Breast epithelium (tissue), 3 donors: ENCODE results near the gene CYTIP.

Experiments
- POLR2AphosphoS5 ChIP-seq, 3 donors: sonication (generic); formaldehyde crosslinking; IDR thresholded peaks; one replicate each; pipeline ENCODE4 v1.6.1; 2017; ENCODE audit warnings: antibody characterized with exemption in 3 of 3
- TF ChIP-seq, protein P1 (sequence below), 3 donors: fragments of 450-650 bp; IDR thresholded peaks; one replicate each; pipeline ENCODE4 v1.5.1; 2016 to 2017; ENCODE audit warnings: antibody characterized with exemption in 3 of 3, mild to moderate bottlenecking in 3 of 3, moderate library complexity in 3 of 3

DNA sequence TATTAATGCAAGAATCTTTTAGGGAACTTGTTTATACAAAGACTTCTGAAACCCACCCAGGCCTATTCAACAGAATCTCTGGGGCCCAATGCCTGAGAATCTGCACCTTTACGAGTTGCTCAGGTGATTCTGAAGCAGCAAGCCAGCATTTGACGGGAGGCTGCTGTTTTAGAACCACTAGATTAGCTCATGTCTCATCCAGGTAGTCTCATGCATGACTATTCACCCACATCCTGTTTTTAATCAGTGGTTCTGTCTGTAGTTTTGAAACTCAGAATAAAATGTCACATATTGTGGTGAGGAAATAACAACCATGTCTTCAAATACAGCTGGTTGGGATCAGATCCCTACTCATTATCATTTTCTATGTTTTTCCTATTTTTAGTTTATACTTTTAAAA lies 39.5 kb downstream of the CYTIP start:
- TF ChIP-seq, protein P1, sequence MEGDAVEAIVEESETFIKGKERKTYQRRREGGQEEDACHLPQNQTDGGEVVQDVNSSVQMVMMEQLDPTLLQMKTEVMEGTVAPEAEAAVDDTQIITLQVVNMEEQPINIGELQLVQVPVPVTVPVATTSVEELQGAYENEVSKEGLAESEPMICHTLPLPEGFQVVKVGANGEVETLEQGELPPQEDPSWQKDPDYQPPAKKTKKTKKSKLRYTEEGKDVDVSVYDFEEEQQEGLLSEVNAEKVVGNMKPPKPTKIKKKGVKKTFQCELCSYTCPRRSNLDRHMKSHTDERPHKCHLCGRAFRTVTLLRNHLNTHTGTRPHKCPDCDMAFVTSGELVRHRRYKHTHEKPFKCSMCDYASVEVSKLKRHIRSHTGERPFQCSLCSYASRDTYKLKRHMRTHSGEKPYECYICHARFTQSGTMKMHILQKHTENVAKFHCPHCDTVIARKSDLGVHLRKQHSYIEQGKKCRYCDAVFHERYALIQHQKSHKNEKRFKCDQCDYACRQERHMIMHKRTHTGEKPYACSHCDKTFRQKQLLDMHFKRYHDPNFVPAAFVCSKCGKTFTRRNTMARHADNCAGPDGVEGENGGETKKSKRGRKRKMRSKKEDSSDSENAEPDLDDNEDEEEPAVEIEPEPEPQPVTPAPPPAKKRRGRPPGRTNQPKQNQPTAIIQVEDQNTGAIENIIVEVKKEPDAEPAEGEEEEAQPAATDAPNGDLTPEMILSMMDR (IDR thresholded peaks at IDR 0.05), result no peak
- TF ChIP-seq POLR2AphosphoS5 (IDR thresholded peaks at IDR 0.05), result no peak
